AG09319 (cell line): ENCODE data around the gene SAMD1.
A peak's percentile ranks its signal among the peaks of the same experiment; 100 is the strongest.

Source experiments
- DNase-seq: peaks from one replicate; pipeline ENCODE4 v3.0.0-alpha.2; 2010; ENCODE audit warnings: low read depth; ENCODE audit errors: extremely low read depth
- TF ChIP-seq, protein P1 (sequence below): IDR thresholded peaks from 2 replicates; pipeline ENCODE4 v1.5.1; 2011; ENCODE audit warnings: low read depth, mild to moderate bottlenecking, inconsistent platforms, low read length, moderate library complexity

The SAMD1 gene

DNA sequence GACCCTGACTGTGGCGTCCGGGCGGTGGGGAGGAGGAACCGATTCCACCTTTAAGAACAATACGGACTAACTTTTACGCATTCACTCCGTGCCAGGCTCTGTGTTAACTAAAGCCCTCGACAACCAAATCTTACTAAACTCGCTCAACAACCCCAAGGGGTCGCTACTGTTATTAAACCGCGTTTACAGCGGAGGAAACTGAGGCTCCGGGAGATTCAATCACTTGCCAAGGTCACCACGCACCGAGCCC, 1.2 kb downstream of the SAMD1 start:
- DNase-seq, result no peak

DNA sequence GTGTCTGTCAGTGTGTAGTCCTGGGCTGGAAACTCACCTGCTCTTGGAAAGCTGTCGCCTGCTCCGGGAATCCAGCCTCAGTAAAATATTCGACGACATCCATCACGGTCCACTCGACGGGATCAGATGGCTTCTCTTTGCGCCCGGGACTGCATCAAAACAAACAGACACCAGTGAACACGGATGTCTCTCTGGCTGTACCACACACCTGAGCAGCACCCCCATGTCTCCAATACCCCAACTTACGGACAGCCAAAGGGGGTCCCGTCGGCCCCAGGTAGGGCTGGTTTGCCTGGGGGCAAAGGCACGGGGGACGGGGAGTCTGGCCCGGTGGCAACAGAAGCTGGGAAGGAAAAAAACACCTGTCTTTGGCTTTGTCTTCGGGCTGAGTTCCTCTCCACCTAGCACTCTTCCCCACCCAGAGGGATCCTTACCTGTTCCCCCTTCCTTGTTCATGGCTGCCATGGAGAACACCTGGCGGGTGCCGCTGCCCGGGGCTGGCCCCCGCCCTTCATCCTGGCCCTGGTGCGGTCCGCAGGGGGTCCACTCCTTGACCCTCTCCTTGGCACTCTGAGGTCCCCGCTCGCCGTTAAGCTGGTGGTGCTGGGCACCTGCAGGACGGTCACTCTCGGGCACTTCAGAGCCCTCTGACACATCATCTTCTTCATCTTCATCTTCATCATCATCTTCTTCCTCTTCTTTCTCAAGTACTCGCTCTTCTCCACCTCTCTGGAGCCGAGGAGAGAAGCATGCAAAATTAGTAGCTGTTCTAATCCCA, 1.7 kb downstream of the SAMD1 start:
- DNase-seq, result no peak
- TF ChIP-seq, protein P1, sequence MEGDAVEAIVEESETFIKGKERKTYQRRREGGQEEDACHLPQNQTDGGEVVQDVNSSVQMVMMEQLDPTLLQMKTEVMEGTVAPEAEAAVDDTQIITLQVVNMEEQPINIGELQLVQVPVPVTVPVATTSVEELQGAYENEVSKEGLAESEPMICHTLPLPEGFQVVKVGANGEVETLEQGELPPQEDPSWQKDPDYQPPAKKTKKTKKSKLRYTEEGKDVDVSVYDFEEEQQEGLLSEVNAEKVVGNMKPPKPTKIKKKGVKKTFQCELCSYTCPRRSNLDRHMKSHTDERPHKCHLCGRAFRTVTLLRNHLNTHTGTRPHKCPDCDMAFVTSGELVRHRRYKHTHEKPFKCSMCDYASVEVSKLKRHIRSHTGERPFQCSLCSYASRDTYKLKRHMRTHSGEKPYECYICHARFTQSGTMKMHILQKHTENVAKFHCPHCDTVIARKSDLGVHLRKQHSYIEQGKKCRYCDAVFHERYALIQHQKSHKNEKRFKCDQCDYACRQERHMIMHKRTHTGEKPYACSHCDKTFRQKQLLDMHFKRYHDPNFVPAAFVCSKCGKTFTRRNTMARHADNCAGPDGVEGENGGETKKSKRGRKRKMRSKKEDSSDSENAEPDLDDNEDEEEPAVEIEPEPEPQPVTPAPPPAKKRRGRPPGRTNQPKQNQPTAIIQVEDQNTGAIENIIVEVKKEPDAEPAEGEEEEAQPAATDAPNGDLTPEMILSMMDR, result no peak

More for the DNA sequence above, 1.2 kb downstream of the SAMD1 start:
- TF ChIP-seq, protein P1, result peak; percentile 2

DNA sequence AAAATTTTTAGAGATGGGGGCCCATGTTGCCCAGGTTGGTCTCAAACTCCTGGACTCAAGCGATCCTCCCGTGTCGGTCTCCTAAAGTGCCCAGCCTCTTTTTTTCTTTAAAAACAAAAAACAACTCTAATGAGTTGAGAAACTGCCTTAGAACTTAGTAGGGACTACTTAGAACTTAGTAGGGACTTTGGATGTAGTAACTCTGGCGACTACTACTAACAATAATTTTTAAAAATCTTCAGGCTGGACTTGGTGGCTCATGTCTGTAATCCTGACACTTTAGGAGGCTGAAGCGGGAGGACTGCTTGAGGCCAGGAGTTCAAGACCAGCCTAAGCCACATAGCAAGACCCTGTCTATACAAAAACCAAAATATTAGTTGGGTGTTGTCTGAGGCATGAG, 4.5 kb downstream of the SAMD1 start:
- TF ChIP-seq, protein P1, result no peak
- no peak for DNase-seq

DNA sequence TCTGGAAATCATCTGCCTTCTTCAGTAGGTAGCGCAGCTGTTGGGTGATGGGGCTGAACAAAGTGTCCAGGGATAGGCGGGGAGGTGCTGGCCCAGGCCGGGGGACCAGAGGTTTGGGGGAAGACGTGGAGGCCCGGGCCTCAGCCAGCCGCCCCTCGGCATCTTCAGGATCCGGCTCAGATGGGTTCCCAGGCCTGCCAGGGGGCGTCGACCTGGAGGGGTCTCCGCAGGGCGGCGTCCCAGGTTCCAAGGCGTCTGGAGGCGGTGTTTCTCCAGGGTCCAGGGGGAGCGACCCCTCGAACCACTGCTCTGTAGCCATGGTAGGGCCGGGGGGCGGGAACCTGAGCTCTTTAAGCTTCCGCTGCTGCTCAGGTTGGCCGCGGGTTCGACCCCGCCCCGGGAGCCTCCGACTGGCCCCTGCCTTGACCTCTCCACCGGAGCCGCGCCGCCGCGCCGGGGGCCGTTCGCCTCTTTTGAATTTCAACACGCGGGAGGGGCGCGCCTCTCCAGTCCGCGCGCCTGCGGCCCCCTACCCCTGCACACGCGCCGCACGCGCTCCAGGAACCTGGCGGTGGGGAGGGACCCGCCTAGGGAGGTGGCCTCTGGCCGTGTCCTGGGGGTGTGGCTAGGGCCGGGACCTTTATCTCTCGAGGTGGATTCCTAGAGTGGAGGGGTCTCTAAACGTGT, 5.1 kb downstream of the SAMD1 start, which contains the start of gene C19orf67:
Gene C19orf67 (minus strand): TSS at position 475 of the 687 bp plus-strand sequence. CDS start 156 bp downstream, at position 319.
- TF ChIP-seq, protein P1, result no peak
- DNase-seq, result no peak

DNA sequence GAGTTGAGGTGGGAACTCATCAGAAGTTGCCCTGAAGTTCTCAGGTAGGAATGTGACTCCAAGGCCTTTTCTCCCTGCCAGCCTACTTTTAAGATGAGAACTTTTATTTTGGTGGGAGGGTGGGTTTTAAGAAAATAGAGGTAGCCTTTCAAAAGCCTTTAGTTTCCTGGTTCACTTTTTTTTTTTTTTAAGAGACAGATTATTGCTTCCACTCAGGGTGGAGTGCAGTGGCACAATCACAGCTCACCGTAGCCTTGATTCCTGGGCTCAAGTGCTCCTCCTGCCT, 7.9 kb downstream of the SAMD1 start:
- TF ChIP-seq, protein P1, result no peak
- DNase-seq, result no peak

DNA sequence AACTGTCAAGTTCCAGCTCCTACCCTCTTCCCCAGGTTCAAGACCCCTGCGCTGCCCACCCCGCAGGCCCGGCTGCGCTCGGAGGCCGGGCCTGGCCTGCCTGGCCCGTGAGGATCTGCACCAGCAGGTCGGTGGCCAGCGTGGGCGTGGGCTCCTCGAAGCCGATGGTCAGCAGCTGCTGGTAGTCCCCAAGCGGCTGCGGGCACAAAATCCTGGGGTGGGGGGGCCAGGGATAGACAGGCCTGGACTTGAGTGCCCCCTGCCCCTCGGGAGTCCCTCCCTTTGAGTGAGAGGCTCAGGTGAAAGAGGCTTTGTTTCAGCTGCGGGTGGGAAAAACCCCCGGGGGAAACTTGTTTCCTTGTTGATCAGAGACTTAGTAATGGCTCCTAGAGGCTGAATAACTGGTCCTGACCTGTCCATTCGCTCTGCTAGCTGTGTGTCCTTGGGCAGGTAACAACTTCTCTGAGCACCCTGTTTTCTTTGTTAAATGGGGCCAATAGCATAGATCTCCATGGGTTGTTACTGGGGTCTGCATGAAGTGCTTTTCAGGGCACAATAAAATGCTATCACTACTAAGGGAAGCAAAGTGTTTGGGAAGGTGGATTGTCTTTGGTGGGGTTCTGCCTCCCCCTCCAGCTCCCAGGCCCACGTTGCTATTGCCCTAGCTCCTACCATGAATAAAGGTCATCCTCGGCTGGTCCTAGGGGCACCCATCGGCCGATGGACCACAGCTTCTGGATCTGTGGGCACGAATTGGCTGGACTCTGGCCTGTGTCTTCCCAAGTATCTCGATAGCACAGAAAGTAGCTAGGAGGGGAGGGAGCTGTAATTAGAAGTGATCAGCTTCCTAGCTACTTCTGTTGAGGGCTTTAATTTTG, 8.5 kb downstream of the SAMD1 start:
- TF ChIP-seq, protein P1, result no peak
- no peak for DNase-seq
